AG04450 (cell line): ENCODE measurements around the gene KRTAP5-10. TPM values are rescaled to one million over a fixed set of nuclear protein-coding genes. Genes with fewer than 3 reads are reported as not detected.
"Not testable (repeated sequence)": the region's sequence is repeated elsewhere in the genome, so short reads cannot be mapped to it uniquely, and the experiment has no call there.

Source experiments
- CTCF ChIA-PET: fragments of 300-600, 350-600 bp; formaldehyde crosslinking; extraction: SDS; loops from one replicate; lab custom pipeline; 2022; ENCODE audit warnings: antibody characterized with exemption, inconsistent platforms; lab: Charles Lee
- POLR2A ChIA-PET: fragments of 350-600 bp; formaldehyde crosslinking; extraction: SDS; loops from one replicate; lab custom pipeline; 2021; ENCODE audit warnings: antibody characterized with exemption, inconsistent platforms; lab: Yijun Ruan, JAX
- DNase-seq: peaks from one replicate; pipeline ENCODE4 v3.0.0-alpha.2; 2011; ENCODE audit warnings: low read depth, low spot score
- H3K27ac ChIP-seq: one replicate; pipeline ENCODE4 v1.5.1; 2012; ENCODE audit warnings: low read depth, low read length, control low read depth
- H3K27me3 ChIP-seq: one replicate; pipeline ENCODE4 v1.6.0; 2012; ENCODE audit warnings: low read length; ENCODE audit not compliant: control insufficient read depth, insufficient read depth
- H3K4me3 ChIP-seq: 2 replicates; pipeline ENCODE4 v1.5.1; 2011; ENCODE audit warnings: mild to moderate bottlenecking, low read depth, low read length, control low read depth
- H3K9me3 ChIP-seq: 2 replicates; pipeline ENCODE4 v1.5.1; 2012; ENCODE audit warnings: low read length; ENCODE audit not compliant: control insufficient read depth, insufficient read depth
- polyA plus RNA-seq: library from polyadenylated mRNA; depleted of rRNA; stranded (reverse); fragments of >200 nt; gene quantifications from 2 replicates; pipeline ENCODE4 v1.2.3, GENCODE V29; 2011
- TF ChIP-seq, protein P1 (sequence below): IDR thresholded peaks from 2 replicates; pipeline ENCODE4 v1.5.1; 2011; ENCODE audit warnings: low read depth, low read length, control low read depth, inconsistent platforms

The KRTAP5-10 gene
- polyA plus RNA-seq, 1 experiment: not detected

DNA sequence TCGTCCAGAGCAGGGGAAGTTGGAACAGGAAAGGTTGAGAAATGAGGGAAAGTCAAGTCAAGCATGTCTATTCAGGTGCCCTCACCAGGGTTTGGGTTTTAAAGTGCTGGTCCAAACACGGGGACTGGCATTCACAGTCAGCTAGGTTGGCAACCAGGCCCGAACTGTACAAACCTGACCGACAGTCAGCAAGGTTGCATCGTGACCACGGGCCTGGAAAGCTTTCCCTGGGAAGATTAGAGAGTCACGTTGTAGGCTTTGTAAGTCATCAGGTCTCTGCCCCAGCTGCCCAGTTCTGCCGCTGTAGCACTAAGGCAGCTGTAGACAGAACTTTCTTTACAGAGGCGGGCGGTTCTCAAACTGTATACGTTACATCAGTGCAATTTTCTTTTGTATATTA is 7.4 kb downstream of the KRTAP5-10 start:
- ChIA-PET CTCF (no interaction called here), POLR2A (no interaction called here)
- Histone ChIP-seq H3K4me3 (no peak overlapping the region), H3K27me3 (peaks cover 3% of the 10 kb centered on the region), H3K27ac (no peak overlapping the region), H3K9me3 (no peaks in the 10 kb centered on the region)
- no peak for DNase-seq
- TF ChIP-seq, protein P1, sequence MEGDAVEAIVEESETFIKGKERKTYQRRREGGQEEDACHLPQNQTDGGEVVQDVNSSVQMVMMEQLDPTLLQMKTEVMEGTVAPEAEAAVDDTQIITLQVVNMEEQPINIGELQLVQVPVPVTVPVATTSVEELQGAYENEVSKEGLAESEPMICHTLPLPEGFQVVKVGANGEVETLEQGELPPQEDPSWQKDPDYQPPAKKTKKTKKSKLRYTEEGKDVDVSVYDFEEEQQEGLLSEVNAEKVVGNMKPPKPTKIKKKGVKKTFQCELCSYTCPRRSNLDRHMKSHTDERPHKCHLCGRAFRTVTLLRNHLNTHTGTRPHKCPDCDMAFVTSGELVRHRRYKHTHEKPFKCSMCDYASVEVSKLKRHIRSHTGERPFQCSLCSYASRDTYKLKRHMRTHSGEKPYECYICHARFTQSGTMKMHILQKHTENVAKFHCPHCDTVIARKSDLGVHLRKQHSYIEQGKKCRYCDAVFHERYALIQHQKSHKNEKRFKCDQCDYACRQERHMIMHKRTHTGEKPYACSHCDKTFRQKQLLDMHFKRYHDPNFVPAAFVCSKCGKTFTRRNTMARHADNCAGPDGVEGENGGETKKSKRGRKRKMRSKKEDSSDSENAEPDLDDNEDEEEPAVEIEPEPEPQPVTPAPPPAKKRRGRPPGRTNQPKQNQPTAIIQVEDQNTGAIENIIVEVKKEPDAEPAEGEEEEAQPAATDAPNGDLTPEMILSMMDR: no peak

DNA sequence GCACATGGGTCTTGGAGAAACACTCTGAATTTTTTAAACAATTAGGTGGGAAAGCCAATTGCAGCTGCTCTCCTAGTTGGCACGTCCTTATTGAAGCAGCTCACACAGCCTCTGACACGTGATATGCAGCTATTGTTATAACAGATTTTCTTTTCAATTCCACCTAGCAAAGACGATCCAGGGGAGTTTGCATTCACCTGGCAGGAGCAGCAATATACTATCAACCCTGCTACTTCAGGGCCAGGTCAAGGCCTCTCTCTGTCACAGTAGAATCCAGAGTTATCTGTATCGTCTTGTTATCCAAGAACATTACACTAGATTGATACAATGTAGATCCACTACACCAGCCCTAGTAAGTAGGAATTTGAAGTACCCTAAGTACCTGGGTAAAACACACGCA is 9.1 kb downstream of the KRTAP5-10 start:
- H3K9me3 ChIP-seq: no peaks in the 10 kb centered on the region
- H3K27me3 ChIP-seq: peaks cover 5% of the 10 kb centered on the region
- TF ChIP-seq, protein P1: no peak
- H3K27ac ChIP-seq: no peak overlapping the region
- ChIA-PET POLR2A (no interaction called here), CTCF (no interaction called here)
- no peak overlapping the region for H3K4me3 ChIP-seq
- no peak for DNase-seq

DNA sequence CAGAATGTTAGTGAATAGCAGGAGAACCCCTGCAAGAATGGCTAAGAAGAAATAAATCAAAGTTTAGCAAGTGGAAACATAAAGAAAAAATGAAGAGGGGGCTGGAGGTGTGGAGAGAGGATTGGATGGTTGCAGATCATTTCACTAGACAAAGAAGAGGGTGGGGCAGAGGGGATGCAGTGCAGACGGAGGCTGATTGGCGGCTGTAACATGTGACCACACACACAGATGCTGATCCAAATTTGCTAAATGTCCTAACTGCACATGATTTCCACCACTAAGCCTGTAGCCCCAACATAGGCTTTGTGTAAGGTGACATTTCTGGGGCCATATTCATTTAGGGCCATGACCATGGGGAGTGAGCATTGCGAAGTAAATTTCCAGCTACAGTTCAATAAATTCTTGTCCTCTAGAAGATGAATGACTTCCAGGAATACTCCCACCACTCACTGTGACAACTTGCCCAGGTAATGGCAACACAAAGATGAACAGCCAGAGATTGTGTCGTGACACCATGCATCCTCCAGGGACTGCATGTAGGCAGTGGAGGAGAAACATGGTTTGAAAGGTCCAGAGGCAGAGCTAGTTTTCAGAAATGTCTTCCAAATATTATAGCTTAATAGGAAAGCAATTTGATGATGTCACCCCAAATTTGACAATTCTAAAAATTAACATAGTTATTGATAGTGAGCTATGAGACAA is 10.5 kb downstream of the KRTAP5-10 start:
- no peak for DNase-seq
- Histone ChIP-seq H3K27me3 (peaks cover 5% of the 10 kb centered on the region), H3K27ac (no peak overlapping the region), H3K9me3 (no peaks in the 10 kb centered on the region), H3K4me3 (no peak overlapping the region)
- ChIA-PET POLR2A (no interaction called here), CTCF (no interaction called here)
- TF ChIP-seq, protein P1: no peak

DNA sequence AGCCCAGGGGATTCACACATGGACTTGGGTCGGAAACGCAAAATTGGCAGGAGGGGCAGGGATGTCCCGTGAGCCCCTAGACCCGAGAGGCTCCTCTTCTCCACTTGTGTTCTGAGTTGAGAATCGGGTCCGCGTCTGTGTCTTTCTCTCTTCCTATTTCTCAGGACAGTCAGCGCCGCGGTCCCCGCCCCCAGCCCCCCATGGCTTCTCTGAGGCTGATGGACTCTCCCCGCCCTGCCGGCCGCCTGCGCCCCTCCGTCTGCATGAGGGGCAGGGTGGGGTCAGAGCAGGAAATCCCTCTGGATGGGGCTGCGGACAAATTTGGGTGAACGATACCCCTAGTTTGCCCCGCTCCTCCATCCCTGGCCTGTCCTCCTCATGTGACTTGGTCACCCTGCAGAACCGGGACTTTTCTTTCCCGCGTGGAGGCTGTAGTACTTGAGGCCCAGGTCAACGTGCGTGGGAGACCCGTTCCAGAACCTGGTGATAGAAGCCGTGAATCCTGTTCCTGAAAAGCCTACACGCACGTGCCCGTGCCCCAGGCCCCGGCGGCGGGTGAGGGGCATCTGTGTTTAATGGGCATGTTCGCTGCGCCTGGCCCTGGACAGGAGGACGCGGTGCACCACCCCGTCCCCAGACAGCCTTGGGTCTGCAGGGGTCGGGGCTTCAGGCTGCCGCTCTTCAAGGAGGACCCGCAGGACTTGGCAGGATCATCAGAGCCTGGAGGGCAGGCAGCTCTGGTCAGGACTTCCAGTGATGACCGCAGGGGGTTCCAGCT is 11.5 kb downstream of the KRTAP5-10 start:
- H3K9me3 ChIP-seq, CTCF ChIA-PET, H3K27me3 ChIP-seq, H3K27ac ChIP-seq, H3K4me3 ChIP-seq, POLR2A ChIA-PET, DNase-seq: not testable (repeated sequence)

DNA sequence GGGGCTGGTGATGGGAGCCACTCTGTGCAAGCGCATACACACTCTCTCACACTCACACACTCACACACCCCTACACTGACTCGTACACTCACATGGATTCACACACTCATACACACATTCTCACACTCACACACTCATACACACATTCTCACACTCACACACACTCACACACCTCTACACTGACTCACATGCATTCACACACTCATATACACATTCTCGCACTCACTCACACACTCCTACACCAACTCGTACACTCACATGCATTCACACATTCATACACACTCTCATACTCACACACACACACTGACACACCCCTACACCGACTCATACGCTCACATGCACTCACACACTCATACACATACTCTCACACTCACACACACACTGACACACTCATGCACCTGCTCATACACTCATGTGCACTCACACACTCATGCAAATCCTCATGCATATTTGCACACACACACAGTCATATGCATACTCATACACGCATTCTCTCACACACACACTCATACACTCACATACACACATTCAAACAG is 12.2 kb downstream of the KRTAP5-10 start:
- ChIA-PET POLR2A (no interaction called here), CTCF (no interaction called here)
- Histone ChIP-seq H3K4me3 (no peak overlapping the region), H3K27ac (no peak overlapping the region), H3K27me3 (peaks cover 5% of the 10 kb centered on the region), H3K9me3 (no peaks in the 10 kb centered on the region)
- DNase-seq: no peak
- TF ChIP-seq, protein P1: no peak

DNA sequence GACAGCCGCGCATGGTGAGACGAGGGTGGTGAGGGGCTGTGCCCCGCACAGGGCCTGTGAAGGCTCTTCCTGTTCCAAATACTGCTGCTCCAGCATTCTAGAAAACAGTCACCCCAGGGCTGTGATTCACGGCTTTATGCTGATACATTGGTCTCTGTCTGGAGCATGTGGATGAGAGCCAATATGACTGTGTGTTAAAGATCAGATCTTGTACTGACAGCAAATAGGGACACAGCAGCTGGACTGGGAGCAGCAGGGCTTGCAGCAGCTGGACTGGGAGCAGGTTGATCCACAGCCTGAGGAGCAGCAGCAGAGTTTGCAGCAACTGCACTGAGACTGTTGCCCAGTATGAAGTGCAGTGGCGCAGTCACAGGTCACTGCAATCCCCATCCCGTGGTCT is 14.2 kb downstream of the KRTAP5-10 start:
- H3K4me3 ChIP-seq, DNase-seq, H3K27ac ChIP-seq, H3K27me3 ChIP-seq, H3K9me3 ChIP-seq, POLR2A ChIA-PET: not testable (repeated sequence)
- CTCF ChIA-PET: interaction anchor here (0.6 to 1.3 kb wide), 5 partner anchors 8 to 273 kb away, joined by 3 to 7 read pairs (median 5); partner anchors contain the start of gene NADSYN1
